ENCODE measurements around the gene CYP19A1.

The CYP19A1 gene

GRCh38 chr15:51332206-51333147 is 5.9 kb downstream of the CYP19A1 start:
- DNase-seq (ENCODE audit: low read depth in 2 of 2): peak; percentile 68 to 78
- H3K4me3 ChIP-seq (replicated peaks in 1 of 2; ENCODE audit: low read depth in 2 of 2, low read length in 2 of 2): no peak overlapping the region
- no peak for TF ChIP-seq CTCF (IDR thresholded peaks at IDR 0.05; ENCODE audit: low read depth, low read length)

- no peak overlapping the region for H3K4me3 ChIP-seq (replicated peaks in 1 of 2; ENCODE audit: low read depth in 2 of 2, low read length in 2 of 2)
- peak; percentile 59 to 65 for DNase-seq (ENCODE audit: low read depth in 2 of 2)
- no peak for TF ChIP-seq CTCF (IDR thresholded peaks at IDR 0.05; ENCODE audit: low read depth, low read length)
Observed at GRCh38 chr15:51331141-51331540, 7.3 kb downstream of the CYP19A1 start.

- no peak for DNase-seq (ENCODE audit: low read depth in 2 of 2)
- TF ChIP-seq CTCF (IDR thresholded peaks at IDR 0.05; ENCODE audit: low read depth, low read length): no peak
Observed at GRCh38 chr15:51328926-51329325, 9.5 kb downstream of the CYP19A1 start.

GRCh38 chr15:51327081-51327480 is 11.3 kb downstream of the CYP19A1 start:
- no peak overlapping the region for H3K4me3 ChIP-seq (replicated peaks in 1 of 2; ENCODE audit: low read depth in 2 of 2, low read length in 2 of 2)
- TF ChIP-seq CTCF (IDR thresholded peaks at IDR 0.05; ENCODE audit: low read depth, low read length): no peak
- no peak for DNase-seq (ENCODE audit: low read depth in 2 of 2)

More at GRCh38 chr15:51328926-51329325, 9.5 kb downstream of the CYP19A1 start:
- H3K4me3 ChIP-seq (replicated peaks in 1 of 2; ENCODE audit: low read depth in 2 of 2, low read length in 2 of 2): no peak overlapping the region

GRCh38 chr15:51325167-51325566 is 13.2 kb downstream of the CYP19A1 start:
- TF ChIP-seq CTCF (IDR thresholded peaks at IDR 0.05; ENCODE audit: low read depth, low read length): no peak
- no peak for DNase-seq (ENCODE audit: low read depth in 2 of 2)
- H3K4me3 ChIP-seq (replicated peaks in 1 of 2; ENCODE audit: low read depth in 2 of 2, low read length in 2 of 2): no peak overlapping the region

GRCh38 chr15:51323749-51324148 is 14.6 kb downstream of the CYP19A1 start:
- TF ChIP-seq CTCF (IDR thresholded peaks at IDR 0.05; ENCODE audit: low read depth, low read length): no peak
- H3K4me3 ChIP-seq (replicated peaks in 1 of 2; ENCODE audit: low read depth in 2 of 2, low read length in 2 of 2): no peak overlapping the region

More at GRCh38 chr15:51323749-51324148, 14.6 kb downstream of the CYP19A1 start:
- no peak for DNase-seq (ENCODE audit: low read depth in 2 of 2)

All from cardiac fibroblast (primary cell).